Fibroblast of villous mesenchyme (primary cell): ENCODE data around the gene BCL11A. TPM values are rescaled to one million over a fixed set of nuclear protein-coding genes. Genes with fewer than 3 reads are reported as not detected.

ENCODE experiments used
- DNase-seq: peaks from one replicate; pipeline ENCODE4 v3.0.0-alpha.2; 2010; ENCODE audit warnings: low read depth
- H3K4me3 ChIP-seq: 2 replicates; pipeline ENCODE4 v1.5.1; 2011; ENCODE audit warnings: low read depth, mild to moderate bottlenecking, low read length
- total RNA-seq: library from RNA; depleted of rRNA; stranded (reverse); fragments of >200 nt; gene quantifications from 2 replicates; pipeline ENCODE4 v1.2.3, GENCODE V29; 2012
- TF ChIP-seq, protein P1 (sequence below): IDR thresholded peaks from 2 replicates; pipeline ENCODE4 v1.5.1; 2012; ENCODE audit warnings: low read depth, mild to moderate bottlenecking, low read length; ENCODE audit not compliant: insufficient read depth

The BCL11A gene
- total RNA-seq, 1 donor = 0.43 TPM

DNA sequence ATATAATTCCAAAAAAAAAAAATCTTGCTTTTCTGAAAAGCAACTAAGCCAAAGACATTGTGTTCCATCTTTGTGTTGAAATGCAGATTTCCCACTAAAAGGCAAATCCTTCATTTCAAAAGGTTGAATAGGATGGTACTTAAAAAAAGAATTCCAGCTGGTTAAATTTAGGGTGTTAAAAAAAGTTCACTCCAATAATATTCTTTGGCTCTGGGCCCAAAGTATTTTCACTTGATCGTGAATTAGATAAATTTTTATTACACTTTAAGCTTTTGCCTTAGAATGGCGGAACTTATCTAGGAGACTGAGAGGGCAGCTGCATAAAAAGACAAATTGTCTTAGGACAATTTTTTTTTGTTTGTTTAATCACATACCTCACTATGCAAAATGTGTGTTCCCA lies 79.2 kb downstream of the BCL11A start:
- TF ChIP-seq, protein P1, sequence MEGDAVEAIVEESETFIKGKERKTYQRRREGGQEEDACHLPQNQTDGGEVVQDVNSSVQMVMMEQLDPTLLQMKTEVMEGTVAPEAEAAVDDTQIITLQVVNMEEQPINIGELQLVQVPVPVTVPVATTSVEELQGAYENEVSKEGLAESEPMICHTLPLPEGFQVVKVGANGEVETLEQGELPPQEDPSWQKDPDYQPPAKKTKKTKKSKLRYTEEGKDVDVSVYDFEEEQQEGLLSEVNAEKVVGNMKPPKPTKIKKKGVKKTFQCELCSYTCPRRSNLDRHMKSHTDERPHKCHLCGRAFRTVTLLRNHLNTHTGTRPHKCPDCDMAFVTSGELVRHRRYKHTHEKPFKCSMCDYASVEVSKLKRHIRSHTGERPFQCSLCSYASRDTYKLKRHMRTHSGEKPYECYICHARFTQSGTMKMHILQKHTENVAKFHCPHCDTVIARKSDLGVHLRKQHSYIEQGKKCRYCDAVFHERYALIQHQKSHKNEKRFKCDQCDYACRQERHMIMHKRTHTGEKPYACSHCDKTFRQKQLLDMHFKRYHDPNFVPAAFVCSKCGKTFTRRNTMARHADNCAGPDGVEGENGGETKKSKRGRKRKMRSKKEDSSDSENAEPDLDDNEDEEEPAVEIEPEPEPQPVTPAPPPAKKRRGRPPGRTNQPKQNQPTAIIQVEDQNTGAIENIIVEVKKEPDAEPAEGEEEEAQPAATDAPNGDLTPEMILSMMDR = no peak
- DNase-seq = no peak
- H3K4me3 ChIP-seq = no peak overlapping the region

DNA sequence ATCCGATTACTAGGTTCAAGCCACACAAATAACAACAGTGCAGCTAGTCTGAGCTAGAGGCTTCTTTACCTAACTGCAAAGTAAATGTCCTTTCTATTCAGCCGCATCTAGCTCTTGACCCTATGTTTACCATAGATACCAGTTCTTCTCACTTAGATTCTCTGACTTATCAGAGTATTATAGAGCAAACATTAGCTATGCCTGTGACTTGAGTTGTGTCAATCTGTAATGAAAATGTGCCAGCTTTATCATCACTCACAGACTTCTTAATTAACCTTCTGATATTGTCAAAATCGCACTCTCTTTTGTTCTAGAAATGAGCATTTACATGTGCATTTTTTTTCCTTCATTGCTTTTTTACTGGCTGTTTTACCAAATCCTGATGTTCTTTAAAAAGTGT lies 79.9 kb downstream of the BCL11A start:
- H3K4me3 ChIP-seq = no peak overlapping the region
- no peak for DNase-seq
- TF ChIP-seq, protein P1 = no peak

DNA sequence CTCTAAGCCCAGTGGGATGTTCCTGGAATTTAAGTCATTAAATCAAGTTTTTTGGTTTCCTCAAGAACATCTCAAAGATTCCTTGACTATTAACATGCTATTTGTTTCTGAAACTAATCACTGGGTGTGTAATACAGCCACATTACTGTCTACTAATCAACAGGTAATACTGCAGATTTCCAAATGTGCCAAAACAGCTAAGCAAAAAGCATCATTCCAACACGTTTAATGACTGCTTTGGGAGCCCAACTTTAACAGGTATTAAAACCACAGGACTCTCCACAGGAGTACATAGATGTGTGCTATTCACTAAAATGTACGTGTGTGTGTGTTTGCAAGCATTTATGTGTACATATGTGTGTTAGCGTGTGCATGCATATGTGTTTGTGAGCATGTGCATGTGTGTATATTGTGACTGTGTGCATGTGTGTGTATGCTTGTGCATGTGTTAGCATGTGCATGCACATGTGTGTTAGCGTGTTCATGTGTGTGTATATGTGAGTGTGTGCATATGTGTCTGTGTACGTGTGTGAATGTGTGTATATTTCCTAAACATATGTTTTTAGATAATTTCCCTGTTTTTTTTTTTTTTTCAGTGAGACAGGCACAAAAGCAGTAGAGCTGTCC lies 80.7 kb downstream of the BCL11A start:
- no peak for DNase-seq
- H3K4me3 ChIP-seq = no peak overlapping the region
- TF ChIP-seq, protein P1 = no peak

DNA sequence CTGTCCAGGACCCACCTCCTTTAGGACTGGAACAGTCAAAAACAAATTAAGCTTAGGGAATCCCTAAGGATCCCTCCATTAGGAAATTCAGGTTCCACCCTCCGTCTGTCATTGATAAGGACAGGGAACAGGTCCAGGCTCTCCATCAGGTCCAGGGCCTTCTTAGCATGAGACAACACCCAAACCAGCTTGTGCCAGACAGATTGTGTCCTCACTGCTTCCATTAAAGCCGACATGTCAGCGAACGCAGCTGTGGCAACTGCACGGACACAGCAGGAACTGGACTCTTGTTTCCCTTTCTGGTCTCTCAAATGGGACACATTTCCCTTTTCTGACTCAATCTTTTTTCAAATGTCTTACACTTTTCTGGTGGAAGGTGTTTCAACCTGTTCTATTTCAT lies 81.4 kb downstream of the BCL11A start:
- H3K4me3 ChIP-seq = no peak overlapping the region
- DNase-seq = no peak
- TF ChIP-seq, protein P1 = no peak

DNA sequence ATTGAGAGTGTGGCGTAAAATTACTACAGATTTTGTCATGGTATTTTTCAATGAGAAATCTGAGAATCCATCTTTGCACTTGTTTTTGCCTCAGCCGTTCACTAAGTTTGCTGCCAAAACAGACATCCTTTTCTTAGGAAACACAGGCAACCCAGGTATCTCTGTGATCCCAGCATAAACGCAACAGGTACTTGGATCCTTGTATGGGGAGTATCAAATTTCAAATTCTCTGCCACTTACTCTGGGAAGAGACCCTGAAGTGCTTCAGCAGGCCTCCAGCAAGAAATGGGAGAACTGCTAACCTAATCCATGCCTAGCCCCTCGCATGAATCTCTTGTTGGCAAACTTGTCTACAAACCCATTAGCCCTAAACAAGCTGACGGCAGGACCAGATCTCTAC lies 83.1 kb downstream of the BCL11A start:
- TF ChIP-seq, protein P1 = no peak
- H3K4me3 ChIP-seq = no peak overlapping the region
- DNase-seq = no peak

DNA sequence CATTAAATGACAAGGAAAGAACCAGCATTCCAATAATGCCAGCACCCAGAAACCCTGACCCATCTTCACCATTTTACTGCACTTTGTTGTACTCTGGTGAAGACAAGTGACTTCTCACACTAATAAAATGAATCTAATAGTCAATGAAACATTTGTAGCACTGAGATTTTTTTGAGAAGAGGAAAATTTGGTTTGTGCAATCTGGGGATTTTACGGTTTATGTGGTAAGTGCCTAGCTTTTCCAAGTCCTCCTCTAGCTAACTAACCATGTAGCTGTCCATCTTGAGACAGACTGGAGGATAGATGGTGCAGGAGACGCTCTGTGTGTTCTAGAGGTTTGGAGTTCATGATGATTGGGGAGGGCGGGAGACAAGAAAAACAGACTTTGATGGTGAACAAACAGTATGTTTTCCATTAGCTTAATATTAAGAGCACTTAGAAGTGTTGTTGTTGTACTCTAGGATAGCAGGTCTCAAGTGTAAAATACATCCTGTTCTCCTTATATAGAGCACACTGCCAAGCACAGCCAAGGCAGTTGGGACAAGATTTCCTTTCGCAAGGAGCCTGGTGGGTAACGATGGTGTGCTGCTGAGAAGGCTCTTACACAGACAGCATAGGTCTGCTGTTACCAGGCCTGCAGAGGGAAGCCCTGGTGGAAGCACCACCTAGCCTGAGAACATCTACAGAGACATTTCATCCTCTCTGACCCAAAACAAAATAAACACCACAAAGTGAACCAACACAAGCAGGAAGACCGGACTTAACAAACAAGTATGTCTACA lies 83.7 kb downstream of the BCL11A start:
- H3K4me3 ChIP-seq = no peak overlapping the region
- TF ChIP-seq, protein P1 = no peak
- no peak for DNase-seq
